WTC11 (cell line): ENCODE data around the gene ITGA1.

ENCODE experiments used
- ATF3 ChIP-seq: sonication (generic); formaldehyde crosslinking; conservative IDR thresholded peaks from 2 replicates; pipeline ENCODE4 v1.8.1; 2022; ENCODE audit warnings: mild to moderate bottlenecking, missing genetic modification reagents
- CTCF ChIP-seq: fragments of 200-600 bp; IDR thresholded peaks from 2 replicates; pipeline ENCODE4 v1.8.0; 2022; ENCODE audit warnings: antibody characterized with exemption
- ESRRA ChIP-seq: sonication (generic); formaldehyde crosslinking; IDR thresholded peaks from 2 replicates; pipeline ENCODE4 v1.8.1; 2022; ENCODE audit warnings: mild to moderate bottlenecking, missing genetic modification reagents, borderline replicate concordance
- NFE2L1 ChIP-seq: sonication (generic); formaldehyde crosslinking; IDR thresholded peaks from 2 replicates; pipeline ENCODE4 v1.8.1; 2023; ENCODE audit warnings: missing genetic modification reagents
- NR3C1 ChIP-seq: sonication (generic); formaldehyde crosslinking; conservative IDR thresholded peaks from 2 replicates; pipeline ENCODE4 v1.8.1; 2023; ENCODE audit warnings: low read depth, mild to moderate bottlenecking, missing genetic modification reagents
- RELA ChIP-seq: sonication (generic); formaldehyde crosslinking; IDR thresholded peaks from 2 replicates; pipeline ENCODE4 v1.8.1; 2022; ENCODE audit warnings: missing genetic modification reagents, mild to moderate bottlenecking, borderline replicate concordance
- SP1 ChIP-seq: sonication (generic); formaldehyde crosslinking; conservative IDR thresholded peaks from 2 replicates; pipeline ENCODE4 v1.8.1; 2022; ENCODE audit warnings: missing genetic modification reagents
- TEAD4 ChIP-seq: sonication (generic); formaldehyde crosslinking; IDR thresholded peaks from 2 replicates; pipeline ENCODE4 v1.8.0; 2022; ENCODE audit warnings: mild to moderate bottlenecking, missing genetic modification reagents
- ZNF317 ChIP-seq: sonication (generic); formaldehyde crosslinking; IDR thresholded peaks from 2 replicates; pipeline ENCODE4 v1.8.1; 2023; ENCODE audit warnings: low read depth, mild to moderate bottlenecking, moderate library complexity, missing genetic modification reagents, borderline replicate concordance
- TF ChIP-seq, protein P1 (sequence below): sonication (generic); formaldehyde crosslinking; IDR thresholded peaks from 2 replicates; pipeline ENCODE4 v1.8.0; 2022; ENCODE audit warnings: mild to moderate bottlenecking, missing genetic modification reagents
- TF ChIP-seq, protein P2 (sequence below): fragments of 250-450 bp; sonication (Bioruptor Pico); IDR thresholded peaks from 2 replicates; pipeline ENCODE4 v1.9.0; 2021; ENCODE audit warnings: mild to moderate bottlenecking
- TF ChIP-seq, protein P3 (sequence below): sonication (generic); formaldehyde crosslinking; IDR thresholded peaks from 2 replicates; pipeline ENCODE4 v1.8.1; 2022; ENCODE audit warnings: mild to moderate bottlenecking, moderate library complexity, missing genetic modification reagents

GRCh38 chr5:52788505-52788821 is 747 bp downstream of the ITGA1 start:
- TF ChIP-seq, protein P1, sequence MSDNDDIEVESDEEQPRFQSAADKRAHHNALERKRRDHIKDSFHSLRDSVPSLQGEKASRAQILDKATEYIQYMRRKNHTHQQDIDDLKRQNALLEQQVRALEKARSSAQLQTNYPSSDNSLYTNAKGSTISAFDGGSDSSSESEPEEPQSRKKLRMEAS: no peak
- no peak for TF ChIP-seq SP1 (CRISPR knock-in tag)
- TF ChIP-seq CTCF: no peak
- TF ChIP-seq NR3C1: no peak
- TF ChIP-seq ATF3 (CRISPR knock-in tag): no peak
- TF ChIP-seq NFE2L1 (CRISPR knock-in tag): no peak
- TF ChIP-seq, protein P2, sequence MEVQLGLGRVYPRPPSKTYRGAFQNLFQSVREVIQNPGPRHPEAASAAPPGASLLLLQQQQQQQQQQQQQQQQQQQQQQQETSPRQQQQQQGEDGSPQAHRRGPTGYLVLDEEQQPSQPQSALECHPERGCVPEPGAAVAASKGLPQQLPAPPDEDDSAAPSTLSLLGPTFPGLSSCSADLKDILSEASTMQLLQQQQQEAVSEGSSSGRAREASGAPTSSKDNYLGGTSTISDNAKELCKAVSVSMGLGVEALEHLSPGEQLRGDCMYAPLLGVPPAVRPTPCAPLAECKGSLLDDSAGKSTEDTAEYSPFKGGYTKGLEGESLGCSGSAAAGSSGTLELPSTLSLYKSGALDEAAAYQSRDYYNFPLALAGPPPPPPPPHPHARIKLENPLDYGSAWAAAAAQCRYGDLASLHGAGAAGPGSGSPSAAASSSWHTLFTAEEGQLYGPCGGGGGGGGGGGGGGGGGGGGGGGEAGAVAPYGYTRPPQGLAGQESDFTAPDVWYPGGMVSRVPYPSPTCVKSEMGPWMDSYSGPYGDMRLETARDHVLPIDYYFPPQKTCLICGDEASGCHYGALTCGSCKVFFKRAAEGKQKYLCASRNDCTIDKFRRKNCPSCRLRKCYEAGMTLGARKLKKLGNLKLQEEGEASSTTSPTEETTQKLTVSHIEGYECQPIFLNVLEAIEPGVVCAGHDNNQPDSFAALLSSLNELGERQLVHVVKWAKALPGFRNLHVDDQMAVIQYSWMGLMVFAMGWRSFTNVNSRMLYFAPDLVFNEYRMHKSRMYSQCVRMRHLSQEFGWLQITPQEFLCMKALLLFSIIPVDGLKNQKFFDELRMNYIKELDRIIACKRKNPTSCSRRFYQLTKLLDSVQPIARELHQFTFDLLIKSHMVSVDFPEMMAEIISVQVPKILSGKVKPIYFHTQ (CRISPR knock-in tag): no peak
- TF ChIP-seq ZNF317 (CRISPR knock-in tag): no peak
- no peak for TF ChIP-seq TEAD4
- TF ChIP-seq RELA (CRISPR knock-in tag): no peak
- no peak for TF ChIP-seq ESRRA
- TF ChIP-seq, protein P3, sequence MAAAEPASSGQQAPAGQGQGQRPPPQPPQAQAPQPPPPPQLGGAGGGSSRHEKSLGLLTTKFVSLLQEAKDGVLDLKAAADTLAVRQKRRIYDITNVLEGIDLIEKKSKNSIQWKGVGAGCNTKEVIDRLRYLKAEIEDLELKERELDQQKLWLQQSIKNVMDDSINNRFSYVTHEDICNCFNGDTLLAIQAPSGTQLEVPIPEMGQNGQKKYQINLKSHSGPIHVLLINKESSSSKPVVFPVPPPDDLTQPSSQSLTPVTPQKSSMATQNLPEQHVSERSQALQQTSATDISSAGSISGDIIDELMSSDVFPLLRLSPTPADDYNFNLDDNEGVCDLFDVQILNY (CRISPR knock-in tag): no peak
